ENCODE results near the gene EIF5B. TPM values are rescaled to one million over a fixed set of nuclear protein-coding genes. Genes with fewer than 3 reads are reported as not detected.

Gene EIF5B
- total RNA-seq, 1 experiment from 2014 or later: 58.1 TPM

GRCh38 chr2:99442837-99443236 lies 105.6 kb downstream of the EIF5B start:
- WGBS (ENCODE audit: extremely low coverage, insufficient read length, low lambda C conversion rate): no CpG with 5 or more reads among the region's 1 CpG
- TF ChIP-seq CTCF (conservative IDR thresholded peaks at IDR 0.05): peak; percentile 49; the same call in 2 of the 3 replicates
- Histone ChIP-seq H2BK5ac (ENCODE audit: insufficient read length, low read length) (no peak overlapping the region), H3K23me2 (ENCODE audit: insufficient read length, low read depth, low read length, poor library complexity, severe bottlenecking) (no peaks in the 10 kb centered on the region), H3K23ac (ENCODE audit: insufficient read length, low read depth, low read length) (no peak overlapping the region), H2BK12ac (ENCODE audit: insufficient read length, low read depth, low read length) (no peak overlapping the region), H3T11ph (ENCODE audit: low read length) (no peak overlapping the region), H4K91ac (ENCODE audit: insufficient read length, low read depth, low read length) (no peak overlapping the region), H3K18ac (ENCODE audit: insufficient read length, low read depth, low read length) (no peak overlapping the region), H3K4me1 (ENCODE audit: insufficient read depth, low read length) (peaks cover 8% of the 10 kb centered on the region; the same call in 1 of the 2 replicates), H2AK5ac (ENCODE audit: insufficient read length, low read length) (no peak overlapping the region), H3K4me2 (ENCODE audit: insufficient read depth, insufficient read length, low read length) (no peak overlapping the region), H3K9me3 (ENCODE audit: control insufficient read depth, low read depth, low read length) (no peaks in the 10 kb centered on the region), H4K8ac (replicated peaks; ENCODE audit: insufficient read length, low read depth, low read length) (no peak overlapping the region), H3K27me3 (ENCODE audit: insufficient read depth, low read length) (no peaks in the 10 kb centered on the region), H2BK120ac (ENCODE audit: low read depth, low read length, poor library complexity, severe bottlenecking) (no peak overlapping the region), H3K56ac (ENCODE audit: insufficient read length, low read depth, low read length) (no peak overlapping the region), H2BK15ac (ENCODE audit: low read depth, low read length) (no peak overlapping the region), H3K4ac (ENCODE audit: low read depth, low read length) (no peak overlapping the region), H4K20me1 (ENCODE audit: control insufficient read depth, insufficient read depth, insufficient read length) (no peaks in the 10 kb centered on the region), H3K9ac (ENCODE audit: extremely low read depth, insufficient read length, low read length) (no peak overlapping the region), H3K79me2 (ENCODE audit: insufficient read depth, low read length) (no peaks in the 10 kb centered on the region; the same call in 1 of the 2 replicates), H3K79me1 (ENCODE audit: insufficient read depth, low read depth, low read length, poor library complexity, severe bottlenecking) (no peaks in the 10 kb centered on the region), H3K14ac (ENCODE audit: insufficient read depth, low read length) (no peak overlapping the region), H4K5ac (ENCODE audit: insufficient read length, low read depth, low read length) (no peak overlapping the region), H3K27ac (ENCODE audit: insufficient read length, low read depth, low read length) (no peak overlapping the region), H2AFZ (ENCODE audit: low read length) (no peak overlapping the region), H2BK20ac (ENCODE audit: low read depth, low read length, poor library complexity, severe bottlenecking) (no peak overlapping the region)
- H3K4me1 Mint-ChIP-seq: peaks cover 14 to 23% of the 10 kb centered on the region in 2 experiments
- no peak overlapping the region for H3K4me3 Mint-ChIP-seq
- H3K36me3 Mint-ChIP-seq (ENCODE audit: insufficient read depth in 1 of 3, low read depth in 3 of 3): peaks cover 8 to 25% (median 21%) of the 10 kb centered on the region in 3 experiments
- no peaks in the 10 kb centered on the region for H3K9me3 Mint-ChIP-seq
- no peak for DNase-seq
- no peaks in the 10 kb centered on the region for H3K27me3 Mint-ChIP-seq (ENCODE audit: low read depth)
- H3K27ac Mint-ChIP-seq: no peak overlapping the region
